Measurements from ENCODE around the gene COQ10B.

- TF ChIP-seq CTCF (conservative IDR thresholded peaks at IDR 0.05; ENCODE audit: low read depth, low read length) (no peak), EZH2phosphoT487 (IDR thresholded peaks at IDR 0.05; ENCODE audit: borderline replicate concordance, low read length) (no peak)
Observed at GRCh38 chr2:197442857-197443256, 10.5 kb upstream of the COQ10B start.
